Tibial artery (tissue), 4 donors: ENCODE measurements around the gene ARHGAP24.

Experiments used
- DNase-seq, 2 donors: peaks; one replicate each; pipeline ENCODE4 v3.0.0-alpha.2; 2019
- H3K27ac ChIP-seq, 2 donors: fragments of 200-600 bp; sonication (generic) in 1 of 2; 1 replicate in 1 of 2; 2 replicates in 1 of 2; pipeline ENCODE4 v1.5.1; 2018 to 2019; ENCODE audit warnings: mild to moderate bottlenecking in 1 of 2
- H3K27me3 ChIP-seq, 2 donors: fragments of 200-600 bp; sonication (generic) in 1 of 2; one replicate each; pipeline versions ENCODE4 v1.5.1 to v1.6.0; 2016 to 2019
- H3K36me3 ChIP-seq, 3 donors: fragments of 200-600 bp; sonication (generic) in 2 of 3; one replicate each; pipeline ENCODE4 v1.5.1; 2016 to 2019; ENCODE audit warnings: mild to moderate bottlenecking in 2 of 3
- H3K4me1 ChIP-seq, 4 donors: fragments of 200-600 bp; sonication (generic) in 2 of 4; 1 replicate in 3 of 4; 2 replicates in 1 of 4; pipeline ENCODE4 v1.5.1; 2016 to 2019
- H3K4me3 ChIP-seq, 2 donors: fragments of 200-600 bp; sonication (generic) in 1 of 2; 1 replicate in 1 of 2; 2 replicates in 1 of 2; pipeline ENCODE4 v1.5.1; 2018 to 2019; ENCODE audit warnings: mild to moderate bottlenecking in 2 of 2
- H3K9me3 ChIP-seq, 3 donors: fragments of 200-600 bp; sonication (generic) in 1 of 3; one replicate each; pipeline ENCODE4 v1.5.1; 2016 to 2019
- CTCF ChIP-seq, 2 experiments: fragments of 200-600 bp in 1 of 2; fragments of 450-650 bp in 1 of 2; IDR thresholded peaks; one replicate each; pipeline ENCODE4 v1.5.1; 2017 to 2019; ENCODE audit warnings: antibody characterized with exemption in 2 of 2, mild to moderate bottlenecking in 1 of 2, moderate library complexity in 1 of 2
- intact Hi-C: fragments of 100-400 bp; cut with DNase I; formaldehyde crosslinking; loops from one replicate; pipeline ENCODE4 v1.15.0; 2023; ENCODE audit warnings: low total_unique reads

ARHGAP24 gene

GRCh38 chr4:85865256-85865655 lies 390.3 kb downstream of the ARHGAP24 start:
- TF ChIP-seq CTCF (IDR thresholded peaks at IDR 0.05) = no peak
- intact Hi-C loops = no loop called here
- DNase-seq = no peak
- Histone ChIP-seq H3K4me1 (peaks cover 0 to 82% (median 23%) of the 10 kb centered on the region in 4 donors), H3K36me3 (no peaks in the 10 kb centered on the region), H3K27ac (no peak overlapping the region), H3K4me3 (no peak overlapping the region), H3K9me3 (no peaks in the 10 kb centered on the region), H3K27me3 (no peaks in the 10 kb centered on the region)

GRCh38 chr4:85866508-85866907 lies 391.6 kb downstream of the ARHGAP24 start:
- Histone ChIP-seq H3K36me3 (no peaks in the 10 kb centered on the region), H3K4me3 (peak overlapping the region; percentile 6 to 14), H3K27ac (peak overlapping the region; percentile 64 to 65), H3K27me3 (no peaks in the 10 kb centered on the region), H3K9me3 (no peaks in the 10 kb centered on the region), H3K4me1 (peaks cover 0 to 69% (median 13%) of the 10 kb centered on the region in 4 donors)
- intact Hi-C loops = no loop called here
- DNase-seq = no peak
- TF ChIP-seq CTCF (IDR thresholded peaks at IDR 0.05) = no peak

- H3K9me3 ChIP-seq = no peaks in the 10 kb centered on the region
- H3K4me3 ChIP-seq = no peak overlapping the region
- no peak for TF ChIP-seq CTCF (IDR thresholded peaks at IDR 0.05)
- H3K36me3 ChIP-seq = no peaks in the 10 kb centered on the region
- peak overlapping the region; percentile 64 to 65 for H3K27ac ChIP-seq
- intact Hi-C loops = no loop called here
- no peaks in the 10 kb centered on the region for H3K27me3 ChIP-seq
- no peak for DNase-seq
- peaks cover 0 to 63% (median 11%) of the 10 kb centered on the region in 4 donors for H3K4me1 ChIP-seq
Observed at GRCh38 chr4:85867271-85867670, 392.3 kb downstream of the ARHGAP24 start.

- no peaks in the 10 kb centered on the region for H3K27me3 ChIP-seq
- intact Hi-C loops = no loop called here
- H3K36me3 ChIP-seq = no peaks in the 10 kb centered on the region
- peak overlapping the region; percentile 20 to 64 for H3K27ac ChIP-seq
- no peak overlapping the region for H3K4me3 ChIP-seq
- TF ChIP-seq CTCF (IDR thresholded peaks at IDR 0.05) = no peak
- no peaks in the 10 kb centered on the region for H3K9me3 ChIP-seq
- H3K4me1 ChIP-seq = peaks cover 0 to 63% (median 12%) of the 10 kb centered on the region in 4 donors
- no peak for DNase-seq
Observed at GRCh38 chr4:85869181-85869580, 394.2 kb downstream of the ARHGAP24 start.

- no peak overlapping the region for H3K27ac ChIP-seq
- no peak overlapping the region for H3K4me3 ChIP-seq
- peaks cover 0 to 53% (median 12%) of the 10 kb centered on the region in 4 donors for H3K4me1 ChIP-seq
- no peak for TF ChIP-seq CTCF (IDR thresholded peaks at IDR 0.05)
- intact Hi-C loops = no loop called here
- H3K36me3 ChIP-seq = no peaks in the 10 kb centered on the region
- no peaks in the 10 kb centered on the region for H3K27me3 ChIP-seq
- no peak for DNase-seq
- no peaks in the 10 kb centered on the region for H3K9me3 ChIP-seq
Observed at GRCh38 chr4:85870298-85871083, 395.5 kb downstream of the ARHGAP24 start.
